Measurements from ENCODE around the gene FGFR3.

DNA sequence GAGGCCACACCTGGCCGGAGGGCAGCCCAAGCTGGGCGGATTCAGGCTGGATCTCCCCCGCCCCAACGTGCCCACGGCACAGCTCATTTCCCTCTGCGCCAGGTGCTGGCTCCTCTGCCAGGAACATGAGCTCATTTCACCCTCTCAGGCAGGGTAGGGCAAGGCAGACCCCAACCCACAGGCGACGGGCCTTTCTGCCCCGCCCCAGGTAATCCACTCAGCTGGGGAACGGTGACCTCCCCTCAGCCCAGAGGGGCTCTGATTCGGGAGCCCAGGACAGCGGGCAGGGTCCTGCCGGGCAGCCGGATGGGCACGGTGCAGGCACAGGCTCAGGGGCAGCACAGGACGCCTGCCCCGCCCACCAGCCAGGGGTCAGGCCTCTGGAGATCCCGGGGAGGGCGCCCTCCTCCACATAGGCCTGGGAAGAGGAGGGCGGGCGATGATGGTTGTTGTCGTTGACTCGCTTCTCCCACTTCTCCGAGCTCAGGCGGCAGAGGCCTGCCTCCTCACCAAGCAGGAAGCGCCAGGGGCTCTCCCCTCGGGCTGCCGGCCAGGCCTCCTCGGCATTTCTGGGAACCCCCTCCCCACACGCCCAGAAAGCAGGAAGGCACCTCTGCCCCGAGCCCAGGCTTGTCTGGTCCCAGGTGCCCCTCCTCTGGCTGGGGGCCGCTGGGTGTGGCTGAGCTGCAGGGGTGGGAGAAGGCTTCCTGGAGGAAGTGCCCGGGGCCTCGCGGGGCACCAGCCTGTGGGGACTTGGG, 40.6 kb upstream of the FGFR3 start:
- TF ChIP-seq EZH2 (IDR thresholded peaks at IDR 0.05; ENCODE audit: insufficient read depth, poor library complexity, severe bottlenecking): no peak
- TF ChIP-seq EZH2phosphoT487 (IDR thresholded peaks at IDR 0.05; ENCODE audit: insufficient read depth, low read depth): no peak
